K562 (cell line): ENCODE measurements around the gene ARL3. TPM values are rescaled to one million over a fixed set of nuclear protein-coding genes. Genes with fewer than 3 reads are reported as not detected.

Experiments used
- ATAC-seq: fragments of 200-7000 bp; cut with Tn5 transposase; 3 replicates; pipeline ENCODE4 v1.9.1; 2020; ENCODE audit warnings: moderate library complexity
- BruUV-seq: library from RNA; stranded (reverse); fragments of 400-500 nt; replicated peaks from 2 replicates; lab custom pipeline; 2021; lab: Mats Ljungman, UMichigan
- CTCF ChIA-PET: fragments of 300-600 bp; formaldehyde crosslinking; extraction: SDS; loops from one replicate; lab custom pipeline; 2021; ENCODE audit warnings: low intra/inter-chr PET ratio; lab: Yijun Ruan, JAX
- POLR2A ChIA-PET: fragments of 300-600, 350-650 bp; sonication (Branson Sonifier 250); formaldehyde crosslinking; extraction: SDS; loops from one replicate; lab custom pipeline; 2021; ENCODE audit warnings: antibody characterized with exemption, inconsistent platforms; lab: Yijun Ruan, JAX
- DNase-seq, 4 experiments: peaks; one replicate each; pipeline versions ENCODE4 v3.0.0 to v3.0.0-alpha.2; 2011 to 2018; ENCODE audit warnings: low spot score in 3 of 4, mixed read lengths in 3 of 4; ENCODE audit errors: extremely low read depth in 1 of 4
- FAIRE-seq: peaks from 2 replicates; lab custom pipeline; 2011; peaks lifted over from hg19 to GRCh38; lab: Jason Lieb, UNC
- H2AFZ ChIP-seq: 2 replicates; pipeline ENCODE4 v1.6.0; 2011; ENCODE audit warnings: low read depth, low read length, control low read depth, inconsistent platforms
- H3K27ac ChIP-seq: fragments of 200-600 bp; 3 replicates; pipeline ENCODE4 v1.8.0; 2011; ENCODE audit warnings: low read depth, mild to moderate bottlenecking, control low read depth, inconsistent platforms, low read length, moderate library complexity, mixed read lengths; ENCODE audit errors: extremely low read depth
- H3K27me3 ChIP-seq, 2 experiments: fragments of 300-600 bp in 1 of 2; 2 replicates in 1 of 2; 3 replicates in 1 of 2; pipeline versions ENCODE4 v1.6.0 to v1.8.0; 2011; ENCODE audit warnings: inconsistent platforms in 2 of 2, low read length in 2 of 2, mild to moderate bottlenecking in 1 of 2, mixed read lengths in 1 of 2, moderate library complexity in 1 of 2; ENCODE audit not compliant: control insufficient read depth in 2 of 2, insufficient read depth in 2 of 2
- H3K36me3 ChIP-seq: fragments of 300-600 bp; 3 replicates; pipeline ENCODE4 v1.8.0; 2011; ENCODE audit warnings: mild to moderate bottlenecking, low read length, inconsistent platforms; ENCODE audit not compliant: control insufficient read depth, insufficient read depth
- H3K4me1 ChIP-seq, 2 experiments: fragments of 200-600 bp in 1 of 2; replicated peaks in 1 of 2; 2 replicates in 1 of 2; 3 replicates in 1 of 2; pipeline versions ENCODE4 v1.5.1 to v1.8.0; 2011; ENCODE audit warnings: inconsistent platforms in 2 of 2, low read length in 2 of 2, mild to moderate bottlenecking in 1 of 2, mixed read lengths in 1 of 2, moderate library complexity in 1 of 2; ENCODE audit not compliant: control insufficient read depth in 2 of 2, insufficient read depth in 2 of 2
- H3K4me2 ChIP-seq: 2 replicates; pipeline ENCODE4 v1.6.1; 2011; ENCODE audit warnings: low read length, control low read depth, inconsistent platforms, mixed read lengths; ENCODE audit not compliant: insufficient read depth
- H3K4me3 ChIP-seq: fragments of 200-600 bp; sonication (generic), shearing (Covaris generic); 2 replicates; pipeline ENCODE4 v1.5.1; 2016; ENCODE audit warnings: control low read depth, inconsistent platforms
- H3K79me2 ChIP-seq: fragments of 200-600 bp; 3 replicates; pipeline ENCODE4 v1.8.0; 2011; ENCODE audit warnings: low read length, inconsistent platforms; ENCODE audit not compliant: control insufficient read depth, insufficient read depth
- H3K9ac ChIP-seq, 2 experiments: 2 replicates each; pipeline versions ENCODE4 v1.6.0 to v1.6.1; 2011; ENCODE audit warnings: low read depth in 2 of 2, low read length in 2 of 2, control low read depth in 1 of 2, inconsistent platforms in 1 of 2, mild to moderate bottlenecking in 1 of 2, mixed read lengths in 1 of 2; ENCODE audit not compliant: insufficient read depth in 1 of 2
- H3K9me1 ChIP-seq: one replicate; pipeline ENCODE4 v1.6.0; 2011; ENCODE audit warnings: inconsistent platforms, mild to moderate bottlenecking, low read length, moderate library complexity; ENCODE audit not compliant: control insufficient read depth, insufficient read depth
- H3K9me3 ChIP-seq: replicated peaks from 2 replicates; pipeline ENCODE4 v1.5.1; 2011; ENCODE audit warnings: low read depth, low read length, inconsistent platforms; ENCODE audit not compliant: control insufficient read depth, insufficient read depth
- H4K20me1 ChIP-seq: replicated peaks from 2 replicates; pipeline ENCODE4 v1.6.1; 2011; ENCODE audit warnings: low read length, inconsistent platforms, mixed read lengths; ENCODE audit not compliant: control insufficient read depth, insufficient read depth
- ATF7 ChIP-seq: fragments of 450-650 bp; IDR thresholded peaks from 2 replicates; pipeline ENCODE4 v1.7.1; 2014; ENCODE audit warnings: mild to moderate bottlenecking, moderate library complexity
- MIER1 ChIP-seq: fragments of 450-650 bp; IDR thresholded peaks from 2 replicates; pipeline ENCODE4 v1.6.1; 2016; ENCODE audit warnings: antibody characterized with exemption, mild to moderate bottlenecking, low read depth
- NFIC ChIP-seq: fragments of 450-650 bp; IDR thresholded peaks from 2 replicates; pipeline ENCODE4 v1.6.1; 2017; ENCODE audit warnings: mild to moderate bottlenecking, inconsistent platforms
- NR0B1 ChIP-seq: fragments of 450-650 bp; IDR thresholded peaks from one replicate; pipeline ENCODE4 v1.6.1; 2018; ENCODE audit warnings: mild to moderate bottlenecking, moderate library complexity; ENCODE audit not compliant: partially characterized antibody
- RBFOX2 ChIP-seq: fragments of 200-400 bp; formaldehyde crosslinking; IDR thresholded peaks from 2 replicates; pipeline ENCODE4 v1.6.1; 2017; ENCODE audit warnings: low read depth, mild to moderate bottlenecking, low read length, moderate library complexity
- RBM17 ChIP-seq: fragments of 200-400 bp; formaldehyde crosslinking; IDR thresholded peaks from 2 replicates; pipeline ENCODE4 v1.6.1; 2017; ENCODE audit warnings: low read depth, mild to moderate bottlenecking, low read length, borderline replicate concordance
- RNF2 ChIP-seq: sonication (generic); IDR thresholded peaks from 2 replicates; pipeline ENCODE4 v1.6.1; 2016
- RUNX1 ChIP-seq: sonication (generic); IDR thresholded peaks from 2 replicates; pipeline ENCODE4 v1.6.1; 2016; ENCODE audit warnings: antibody characterized with exemption, low read depth
- SMARCA5 ChIP-seq: fragments of 450-650 bp; IDR thresholded peaks from 2 replicates; pipeline ENCODE4 v1.6.1; 2016
- SNIP1 ChIP-seq: fragments of 450-650 bp; IDR thresholded peaks from 2 replicates; pipeline ENCODE4 v1.7.1; 2017; ENCODE audit warnings: low read depth, mild to moderate bottlenecking
- SRF ChIP-seq, 2 experiments: fragments of 250-450, 450-650 bp in 1 of 2; sonication (Bioruptor Pico) in 1 of 2; sonication (generic) in 1 of 2; formaldehyde crosslinking; IDR thresholded peaks; 2 replicates each; pipeline versions ENCODE4 v1.5.0 to v1.5.1; 2020 to 2022; ENCODE audit warnings: mild to moderate bottlenecking in 1 of 2, missing genetic modification reagents in 1 of 2
- SRSF9 ChIP-seq: fragments of 200-400 bp; formaldehyde crosslinking; IDR thresholded peaks from 2 replicates; pipeline ENCODE4 v1.6.1; 2017; ENCODE audit warnings: low read depth, low read length, borderline replicate concordance
- SUPT5H ChIP-seq: fragments of 450-650 bp; IDR thresholded peaks from 2 replicates; pipeline ENCODE4 v1.6.1; 2016
- XRCC5 ChIP-seq: fragments of 200-400 bp; formaldehyde crosslinking; IDR thresholded peaks from 2 replicates; pipeline ENCODE4 v1.6.1; 2017; ENCODE audit warnings: low read depth, mild to moderate bottlenecking, low read length
- ZNF253 ChIP-seq: fragments of 250-450 bp; sonication (Bioruptor Pico); conservative IDR thresholded peaks from 2 replicates; pipeline ENCODE4 v1.6.1; 2021; ENCODE audit warnings: mild to moderate bottlenecking
- ZNF280A ChIP-seq: fragments of 450-650 bp; IDR thresholded peaks from 2 replicates; pipeline ENCODE4 v1.6.1; 2018; ENCODE audit warnings: mild to moderate bottlenecking, low read depth; ENCODE audit not compliant: partially characterized antibody
- WGBS: fragments of 100-300 bp; shearing (Covaris generic); methylation state at CpG from one replicate; pipeline ENCODE4 v1.1.6; 2016; ENCODE audit warnings: low coverage, mixed read lengths; ENCODE audit not compliant: insufficient coverage; ENCODE audit errors: missing lambda C conversion rate; 5-methylcytosine and 5-hydroxymethylcytosine counted together
- in situ Hi-C: fragments of 300-500 bp; cut with MboI; formaldehyde crosslinking; loops from 4 replicates; pipeline ENCODE4 v1.15.0; 2018; ENCODE audit warnings: inconsistent platforms, mixed read lengths
- intact Hi-C: fragments of 100-400 bp; cut with micrococcal nuclease; formaldehyde crosslinking; loops from 2 replicates; pipeline ENCODE4 v1.14.2; 2022
- polyA plus RNA-seq, 8 experiments: library from polyadenylated mRNA; depleted of rRNA in 4 of 8; stranded (reverse) in 5 of 8; unstranded in 3 of 8; fragments of >200 nt; fragmentation: Nextera tagmentation in 2 of 8; fragmentation: Illumina TruSeq in 1 of 8; extraction: Ambion mirVana in 2 of 8; extraction: Trizol in 1 of 8; gene quantifications; 2 replicates each; pipeline versions ENCODE4 v1.2.1 to v1.2.3, GENCODE V29; 2011 to 2014; ENCODE audit warnings: inconsistent platforms in 1 of 8, missing spikeins in 1 of 8
- total RNA-seq, 7 experiments: library from RNA; depleted of rRNA in 6 of 7; stranded (reverse); fragments of >200 nt in 6 of 7; fragmentation: Illumina TruSeq in 2 of 7; extraction: Trizol in 2 of 7; gene quantifications; 2 replicates each; pipeline versions ENCODE4 v1.2.1 to v1.2.3, GENCODE V29; 2011 to 2021; ENCODE audit warnings: low replicate concordance in 1 of 7

Gene ARL3
- total and polyA plus RNA-seq, 9 of the 15 experiments (the other 6 are each of a cell fraction or from before 2014, with no cell fraction given), result 2.9 to 8.9 (median 4.8) TPM

GRCh38 chr10:102681696-102682095 lies 32.5 kb downstream of the ARL3 start:
- Histone ChIP-seq H3K27me3 (no peaks in the 10 kb centered on the region), H3K4me1 (peaks cover 9 to 14% of the 10 kb centered on the region in 2 experiments), H3K79me2 (no peaks in the 10 kb centered on the region), H3K4me3 (no peak overlapping the region), H3K9me1 (no peaks in the 10 kb centered on the region), H2AFZ (no peak overlapping the region), H3K9ac (peak overlapping the region in 1 of 2 experiments; percentile 64; a peak in 1 of 4 replicates), H3K9me3 (no peaks in the 10 kb centered on the region), H3K27ac (no peak overlapping the region), H4K20me1 (no peaks in the 10 kb centered on the region), H3K36me3 (peaks cover 5% of the 10 kb centered on the region; the same call in 1 of the 3 replicates), H3K4me2 (no peak overlapping the region)
- ChIA-PET CTCF (no interaction called here), POLR2A (interaction anchor here (0.6 kb wide), 1 partner anchor 51 kb away, joined by 4 read pairs; no protein-coding TSS in a partner anchor)
- no peak for FAIRE-seq
- no peak for TF ChIP-seq SMARCA5
- TF ChIP-seq NFIC, result peak; percentile 71
- 29% methylated on average over 5 of the region's 5 CpGs for WGBS
- peak in 1 of 4 experiments; percentile 23 for DNase-seq
- intact Hi-C loops (no loop called here), in situ Hi-C loops (no loop called here)
- ATAC-seq, result no peak
- no TSS peak for BruUV-seq

GRCh38 chr10:102679596-102679995 lies 34.6 kb downstream of the ARL3 start:
- POLR2A ChIA-PET, result interaction anchor here (1.1 to 1.7 kb wide), 2 partner anchors 10 to 24 kb away, joined by 3 to 4 read pairs; no protein-coding TSS in a partner anchor
- ATAC-seq (no peak), DNase-seq (no peak), FAIRE-seq (no peak)
- no peak overlapping the region for H3K4me2 ChIP-seq
- H3K79me2 ChIP-seq, result no peaks in the 10 kb centered on the region
- peaks cover 12 to 21% of the 10 kb centered on the region in 2 experiments for H3K4me1 ChIP-seq
- H3K9me1 ChIP-seq, result no peaks in the 10 kb centered on the region
- no peaks in the 10 kb centered on the region for H3K9me3 ChIP-seq
- 92% methylated on average over 2 of the region's 4 CpGs for WGBS
- CTCF ChIA-PET, result no interaction called here
- H4K20me1 ChIP-seq, result no peaks in the 10 kb centered on the region
- intact Hi-C loops (no loop called here), in situ Hi-C loops (no loop called here)
- no TSS peak for BruUV-seq
- no peak overlapping the region for H3K4me3 ChIP-seq
- no peak overlapping the region for H3K9ac ChIP-seq
- H2AFZ ChIP-seq, result no peak overlapping the region
- no peaks in the 10 kb centered on the region for H3K36me3 ChIP-seq
- H3K27me3 ChIP-seq, result no peaks in the 10 kb centered on the region
- H3K27ac ChIP-seq, result no peak overlapping the region
- no peak for TF ChIP-seq SNIP1
- no peak for TF ChIP-seq RBFOX2
- no peak for TF ChIP-seq SUPT5H
- no peak for TF ChIP-seq ATF7
- TF ChIP-seq XRCC5, result no peak
- no peak for TF ChIP-seq SRSF9
- TF ChIP-seq NR0B1, result no peak
- no peak for TF ChIP-seq ZNF280A
- no peak for TF ChIP-seq ZNF253 (CRISPR knock-in tag)
- no peak for TF ChIP-seq RBM17
- no peak for TF ChIP-seq MIER1
- TF ChIP-seq SRF (CRISPR knock-in tag; IDR thresholded peaks at IDR 0.05), result no peak
- TF ChIP-seq RNF2, result no peak
- TF ChIP-seq RUNX1, result no peak
